Stimulated activated CD4-positive, alpha-beta T cell treated with anti-CD3 and anti-CD28 coated beads, Interleukin-12 subunit alpha, Interleukin-12 subunit beta, amount 100 ng/mL, for 24 hours (primary cell): Measurements from ENCODE around the gene DNAH17.

Source experiments
- DNase-seq, 2 experiments: peaks; one replicate each; pipeline ENCODE4 v3.0.0-alpha.2; 2020; ENCODE audit warnings: low read depth in 2 of 2

The DNAH17 gene

GRCh38 chr17:78430892-78431691 is 146.1 kb downstream of the DNAH17 start:
- no peak for DNase-seq

GRCh38 chr17:78429618-78429995 is 147.6 kb downstream of the DNAH17 start:
- no peak for DNase-seq

GRCh38 chr17:78428836-78429617 is 148.2 kb downstream of the DNAH17 start:
- no peak for DNase-seq

- no peak for DNase-seq
Observed at GRCh38 chr17:78428025-78428575, 149.1 kb downstream of the DNAH17 start.

GRCh38 chr17:78427140-78427539 is 150.1 kb downstream of the DNAH17 start:
- no peak for DNase-seq

- DNase-seq, result no peak
Observed at GRCh38 chr17:78426293-78426879, 150.8 kb downstream of the DNAH17 start.

- DNase-seq, result no peak
Observed at GRCh38 chr17:78425429-78425828, 151.8 kb downstream of the DNAH17 start.

GRCh38 chr17:78423961-78424675 is 153.1 kb downstream of the DNAH17 start:
- no peak for DNase-seq

GRCh38 chr17:78422872-78423588 is 154.2 kb downstream of the DNAH17 start:
- DNase-seq, result no peak

GRCh38 chr17:78422267-78422605 is 155.0 kb downstream of the DNAH17 start:
- no peak for DNase-seq

GRCh38 chr17:78421534-78422266 is 155.5 kb downstream of the DNAH17 start:
- DNase-seq, result peak; percentile 36 to 65

GRCh38 chr17:78421084-78421533 is 156.1 kb downstream of the DNAH17 start:
- DNase-seq, result no peak

GRCh38 chr17:78419970-78420815 is 157.0 kb downstream of the DNAH17 start:
- no peak for DNase-seq

- no peak for DNase-seq
Observed at GRCh38 chr17:78418326-78419026, 158.7 kb downstream of the DNAH17 start.

GRCh38 chr17:78417531-78417909 is 159.7 kb downstream of the DNAH17 start:
- no peak for DNase-seq

- no peak for DNase-seq
Observed at GRCh38 chr17:78416791-78417530, 160.2 kb downstream of the DNAH17 start.

- no peak for DNase-seq
Observed at GRCh38 chr17:78415821-78416711, 161.1 kb downstream of the DNAH17 start.
